GM23338 (cell line): ENCODE measurements around the gene SEPTIN6. TPM values are rescaled to one million over a fixed set of nuclear protein-coding genes. Genes with fewer than 3 reads are reported as not detected.
A peak's percentile ranks its signal among the peaks of the same experiment; 100 is the strongest.

Experiments
- ATAC-seq: fragments of 200-7000 bp; cut with Tn5 transposase; 3 replicates; pipeline ENCODE4 v1.9.1; 2020
- DNase-seq: peaks from one replicate; pipeline ENCODE4 v3.0.0-alpha.2; 2015; ENCODE audit warnings: low spot score
- H2AFZ ChIP-seq: fragments of 200-600 bp; sonication (generic); 2 replicates; pipeline ENCODE4 v1.8.0; 2016; ENCODE audit warnings: antibody characterized with exemption, mild to moderate bottlenecking, moderate library complexity
- H3F3A ChIP-seq: fragments of 200-600 bp; sonication (generic); replicated peaks from 2 replicates; pipeline ENCODE4 v1.8.0; 2017; ENCODE audit warnings: antibody characterized with exemption, mixed run types, low read depth
- H3K27ac ChIP-seq: fragments of 200-600 bp; sonication (generic); 2 replicates; pipeline ENCODE4 v1.6.1; 2016; ENCODE audit warnings: low read depth
- H3K27me3 ChIP-seq: fragments of 200-600 bp; sonication (generic); 2 replicates; pipeline ENCODE4 v1.8.0; 2016; ENCODE audit warnings: mild to moderate bottlenecking, mixed run types, moderate library complexity; ENCODE audit not compliant: insufficient read depth
- H3K36me3 ChIP-seq: fragments of 200-600 bp; sonication (generic); 2 replicates; pipeline ENCODE4 v1.8.0; 2016; ENCODE audit warnings: mild to moderate bottlenecking; ENCODE audit not compliant: insufficient read depth
- H3K4me1 ChIP-seq: fragments of 200-600 bp; sonication (generic); 2 replicates; pipeline ENCODE4 v1.8.0; 2016; ENCODE audit warnings: mild to moderate bottlenecking, moderate library complexity; ENCODE audit not compliant: insufficient read depth
- H3K4me2 ChIP-seq: fragments of 200-600 bp; sonication (generic); 2 replicates; pipeline ENCODE4 v1.7.1; 2017; ENCODE audit warnings: mixed run types
- H3K4me3 ChIP-seq: fragments of 200-600 bp; sonication (generic); 2 replicates; pipeline ENCODE4 v1.6.1; 2016; ENCODE audit warnings: mixed run types
- H3K79me2 ChIP-seq: fragments of 200-600 bp; sonication (generic); replicated peaks from 2 replicates; pipeline ENCODE4 v1.8.0; 2017; ENCODE audit warnings: mild to moderate bottlenecking; ENCODE audit not compliant: insufficient read depth
- H3K9me2 ChIP-seq: fragments of 200-600 bp; sonication (generic); 2 replicates; pipeline ENCODE4 v1.8.0; 2017; ENCODE audit not compliant: insufficient read depth
- H4K20me1 ChIP-seq: fragments of 200-600 bp; sonication (generic); replicated peaks from 2 replicates; pipeline ENCODE4 v1.8.0; 2017; ENCODE audit warnings: mild to moderate bottlenecking; ENCODE audit not compliant: insufficient read depth
- H3K27ac Mint-ChIP-seq: 2 replicates; pipeline ENCODE4 v1.8.0; 2020; ENCODE audit warnings: inconsistent platforms, mild to moderate bottlenecking, moderate library complexity, mixed read lengths
- H3K27me3 Mint-ChIP-seq: 3 replicates; pipeline ENCODE4 v1.8.0; 2022; ENCODE audit warnings: low read depth, mild to moderate bottlenecking, moderate library complexity, mixed read lengths, inconsistent platforms; ENCODE audit not compliant: insufficient read depth, poor library complexity
- H3K36me3 Mint-ChIP-seq: 3 replicates; pipeline ENCODE4 v1.8.0; 2021; ENCODE audit warnings: low read depth, mild to moderate bottlenecking, inconsistent platforms, moderate library complexity, mixed read lengths
- H3K4me1 Mint-ChIP-seq: 3 replicates; pipeline ENCODE4 v1.8.0; 2020; ENCODE audit warnings: mild to moderate bottlenecking, inconsistent platforms, mixed read lengths
- H3K4me3 Mint-ChIP-seq: 3 replicates; pipeline ENCODE4 v1.8.0; 2021; ENCODE audit warnings: moderate library complexity, mild to moderate bottlenecking, inconsistent platforms, mixed read lengths
- H3K9me3 Mint-ChIP-seq: 3 replicates; pipeline ENCODE4 v1.8.0; 2020; ENCODE audit warnings: moderate library complexity, mild to moderate bottlenecking, inconsistent platforms, mixed read lengths
- CREB1 ChIP-seq: fragments of 250-450 bp; sonication (Bioruptor Pico); IDR thresholded peaks from 2 replicates; pipeline ENCODE4 v1.5.0; 2020; ENCODE audit warnings: low read depth, mild to moderate bottlenecking, moderate library complexity
- ETS1 ChIP-seq: IDR thresholded peaks from 2 replicates; pipeline ENCODE4 v1.6.1; 2016; ENCODE audit warnings: antibody characterized with exemption
- EZH2 ChIP-seq: fragments of 200-600 bp; sonication (generic); IDR thresholded peaks from one replicate; pipeline ENCODE4 v1.8.0; 2017; ENCODE audit warnings: antibody characterized with exemption, mild to moderate bottlenecking, low read depth; ENCODE audit not compliant: unreplicated experiment
- JUNB ChIP-seq: IDR thresholded peaks from one replicate; pipeline ENCODE4 v1.6.1; 2016; ENCODE audit warnings: antibody characterized with exemption; ENCODE audit not compliant: unreplicated experiment
- NANOG ChIP-seq: IDR thresholded peaks from 2 replicates; pipeline ENCODE4 v1.6.1; 2016; ENCODE audit warnings: antibody characterized with exemption, borderline replicate concordance
- REST ChIP-seq: IDR thresholded peaks from one replicate; pipeline ENCODE4 v1.6.1; 2018; ENCODE audit warnings: antibody characterized with exemption; ENCODE audit not compliant: unreplicated experiment
- STAT1 ChIP-seq: IDR thresholded peaks from one replicate; pipeline ENCODE4 v1.6.1; 2016; ENCODE audit warnings: antibody characterized with exemption; ENCODE audit not compliant: unreplicated experiment
- ZNF114 ChIP-seq: fragments of 250-450 bp; sonication (Bioruptor Pico); IDR thresholded peaks from 2 replicates; pipeline ENCODE4 v1.5.0; 2020; ENCODE audit warnings: mild to moderate bottlenecking, moderate library complexity
- polyA plus RNA-seq: library from polyadenylated mRNA; unstranded; fragments of >200 nt; fragmentation: Nextera tagmentation; extraction: Ambion mirVana; gene quantifications from 2 replicates; pipeline ENCODE4 v1.2.1, GENCODE V29; 2016
- total RNA-seq: library from RNA; depleted of rRNA; stranded (reverse); fragments of >200 nt; shearing (Covaris generic); gene quantifications from 2 replicates; pipeline ENCODE4 v1.2.3, GENCODE V29; 2014
- TF ChIP-seq, protein P1 (sequence below), 2 experiments: fragments of 200-600 bp in 1 of 2; sonication (generic) in 1 of 2; conservative IDR thresholded peaks; 2 replicates each; pipeline versions ENCODE4 v1.5.1 to v1.6.1; 2016 to 2017; ENCODE audit warnings: antibody characterized with exemption in 2 of 2, low read depth in 2 of 2, mild to moderate bottlenecking in 2 of 2, moderate library complexity in 1 of 2

SEPTIN6 gene
- total and polyA plus RNA-seq, 2 experiments from 2014 or later, result 37.0 to 43.6 TPM

GRCh38 chrX:119694601-119695534 lies 1.9 kb upstream of the SEPTIN6 start:
- Histone ChIP-seq H3K4me3 (peak overlapping the region; percentile 72), H3K27ac (no peak overlapping the region), H3F3A (no peaks in the 10 kb centered on the region), H2AFZ (peak overlapping the region; percentile 72), H3K36me3 (no peaks in the 10 kb centered on the region), H3K79me2 (peaks cover 23% of the 10 kb centered on the region), H3K4me1 (peaks cover 13% of the 10 kb centered on the region), H4K20me1 (no peaks in the 10 kb centered on the region), H3K4me2 (peak overlapping the region; percentile 85), H3K27me3 (peaks cover 29% of the 10 kb centered on the region), H3K9me2 (no peaks in the 10 kb centered on the region)
- peak; percentile 42 for DNase-seq
- peak; percentile 23 for ATAC-seq
- Mint-ChIP-seq H3K4me3 (peak overlapping the region; percentile 93), H3K36me3 (peaks cover 3% of the 10 kb centered on the region; the same call in 1 of the 3 replicates), H3K9me3 (no peaks in the 10 kb centered on the region; the same call in 2 of the 3 replicates), H3K27ac (no peak overlapping the region), H3K4me1 (peaks cover 48% of the 10 kb centered on the region), H3K27me3 (peaks cover 22% of the 10 kb centered on the region)
- TF ChIP-seq REST (no peak), JUNB (no peak), CREB1 (CRISPR knock-in tag) (no peak)
- TF ChIP-seq, protein P1, sequence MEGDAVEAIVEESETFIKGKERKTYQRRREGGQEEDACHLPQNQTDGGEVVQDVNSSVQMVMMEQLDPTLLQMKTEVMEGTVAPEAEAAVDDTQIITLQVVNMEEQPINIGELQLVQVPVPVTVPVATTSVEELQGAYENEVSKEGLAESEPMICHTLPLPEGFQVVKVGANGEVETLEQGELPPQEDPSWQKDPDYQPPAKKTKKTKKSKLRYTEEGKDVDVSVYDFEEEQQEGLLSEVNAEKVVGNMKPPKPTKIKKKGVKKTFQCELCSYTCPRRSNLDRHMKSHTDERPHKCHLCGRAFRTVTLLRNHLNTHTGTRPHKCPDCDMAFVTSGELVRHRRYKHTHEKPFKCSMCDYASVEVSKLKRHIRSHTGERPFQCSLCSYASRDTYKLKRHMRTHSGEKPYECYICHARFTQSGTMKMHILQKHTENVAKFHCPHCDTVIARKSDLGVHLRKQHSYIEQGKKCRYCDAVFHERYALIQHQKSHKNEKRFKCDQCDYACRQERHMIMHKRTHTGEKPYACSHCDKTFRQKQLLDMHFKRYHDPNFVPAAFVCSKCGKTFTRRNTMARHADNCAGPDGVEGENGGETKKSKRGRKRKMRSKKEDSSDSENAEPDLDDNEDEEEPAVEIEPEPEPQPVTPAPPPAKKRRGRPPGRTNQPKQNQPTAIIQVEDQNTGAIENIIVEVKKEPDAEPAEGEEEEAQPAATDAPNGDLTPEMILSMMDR (conservative IDR thresholded peaks at IDR 0.05; ENCODE audit: low read depth in 2 of 2), result peak; percentile 8 to 26; a peak in 1 of 4 replicates

DNA sequence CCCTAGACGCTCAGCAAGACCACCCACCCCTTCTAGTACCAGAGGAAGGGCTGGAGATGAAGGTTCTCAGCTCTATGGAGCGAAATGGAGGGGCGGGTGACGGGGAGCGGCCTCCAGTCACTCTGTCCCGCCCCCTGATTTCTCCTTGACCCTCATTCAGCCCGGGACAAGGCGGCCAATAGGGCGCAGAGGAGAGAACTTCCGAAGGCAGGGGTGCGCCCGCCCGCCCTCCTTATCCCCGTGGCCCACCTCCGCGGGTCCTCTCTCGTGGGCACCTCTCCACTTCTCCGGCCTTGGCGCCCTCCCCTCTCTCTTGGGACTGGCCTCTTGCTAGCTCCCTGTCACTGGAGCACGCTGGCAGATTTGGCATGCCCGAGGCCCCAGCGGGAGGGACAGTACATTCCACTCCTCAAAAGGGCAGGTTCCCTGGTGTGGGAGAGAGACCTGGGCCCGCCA lies 1.1 kb upstream of the SEPTIN6 start:
- H3K4me2 ChIP-seq, result peak overlapping the region; percentile 85
- peak overlapping the region; percentile 72 for H2AFZ ChIP-seq
- peak overlapping the region; percentile 93 for H3K4me3 Mint-ChIP-seq
- peaks cover 22% of the 10 kb centered on the region for H3K27me3 Mint-ChIP-seq
- ATAC-seq (peak; percentile 24), DNase-seq (peak; percentile 47)
- peak overlapping the region; percentile 72 for H3K4me3 ChIP-seq
- no peaks in the 10 kb centered on the region for H3K36me3 ChIP-seq
- H3K27ac ChIP-seq, result no peak overlapping the region
- peaks cover 29% of the 10 kb centered on the region for H3K27me3 ChIP-seq
- no peaks in the 10 kb centered on the region for H3K9me2 ChIP-seq
- no peaks in the 10 kb centered on the region; the same call in 2 of the 3 replicates for H3K9me3 Mint-ChIP-seq
- peaks cover 13% of the 10 kb centered on the region for H3K4me1 ChIP-seq
- H3K79me2 ChIP-seq, result peaks cover 32% of the 10 kb centered on the region
- H3K27ac Mint-ChIP-seq, result no peak overlapping the region
- no peaks in the 10 kb centered on the region for H4K20me1 ChIP-seq
- no peaks in the 10 kb centered on the region for H3F3A ChIP-seq
- peaks cover 3% of the 10 kb centered on the region; the same call in 1 of the 3 replicates for H3K36me3 Mint-ChIP-seq
- H3K4me1 Mint-ChIP-seq, result peaks cover 47% of the 10 kb centered on the region
- TF ChIP-seq NANOG, result no peak
- TF ChIP-seq STAT1, result no peak
- no peak for TF ChIP-seq ETS1
- no peak for TF ChIP-seq ZNF114
- TF ChIP-seq REST, result no peak
- TF ChIP-seq, protein P1 (conservative IDR thresholded peaks at IDR 0.05; ENCODE audit: low read depth in 2 of 2), result no peak
- TF ChIP-seq EZH2, result no peak
